DND-41 (cell line): ENCODE data around the gene ZNF700.
"Not testable (repeated sequence)": the region's sequence is repeated elsewhere in the genome, so short reads cannot be mapped to it uniquely, and the experiment has no call there.

Experiments used
- CTCF ChIP-seq: IDR thresholded peaks from 2 replicates; pipeline ENCODE4 v1.5.1; 2012; ENCODE audit warnings: borderline replicate concordance, low read length, moderate library complexity, mild to moderate bottlenecking; ENCODE audit not compliant: poor library complexity, severe bottlenecking; ENCODE audit errors: extremely low read depth
- EZH2 ChIP-seq: IDR thresholded peaks from 3 replicates; pipeline ENCODE4 v1.6.1; 2012; ENCODE audit warnings: borderline replicate concordance, low read depth, mild to moderate bottlenecking, moderate library complexity, low read length, inconsistent platforms; ENCODE audit not compliant: severe bottlenecking

DNA sequence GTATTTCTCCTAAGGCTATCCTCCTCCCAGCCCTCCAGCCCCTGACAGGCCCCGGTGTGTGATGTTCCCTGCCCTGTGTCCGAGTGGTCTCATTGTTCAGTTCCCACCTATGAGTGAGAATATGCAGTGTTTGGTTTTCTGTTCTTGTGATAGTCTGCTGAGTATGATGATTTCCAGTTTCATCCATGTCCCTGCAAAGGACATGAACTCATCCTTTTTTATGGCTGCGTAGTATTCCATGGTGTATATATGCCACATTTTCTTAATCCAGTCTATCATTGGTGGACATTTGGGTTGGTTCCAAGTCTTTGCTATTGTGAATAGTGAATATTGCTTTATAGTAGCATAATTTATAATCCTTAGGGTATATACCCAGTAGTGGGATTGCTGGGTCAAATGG is 10.9 kb downstream of the ZNF700 start:
- not testable (repeated sequence) for TF ChIP-seq EZH2, CTCF
